Cardiac muscle cell (in vitro differentiated cells and primary cell): Measurements from ENCODE around the gene C6. TPM values are rescaled to one million over a fixed set of nuclear protein-coding genes. Genes with fewer than 3 reads are reported as not detected.
"Not testable (repeated sequence)": the region's sequence is repeated elsewhere in the genome, so short reads cannot be mapped to it uniquely, and the experiment has no call there.

Source experiments
- DNase-seq, 2 donors: peaks; one replicate each; pipeline versions ENCODE4 v3.0.0 to v3.0.0-alpha.2; 2010 to 2017; ENCODE audit warnings: low read depth in 1 of 2, low spot score in 1 of 2
- H3K27ac ChIP-seq: fragments of 200-600 bp; sonication (generic); 2 replicates; pipeline ENCODE4 v1.5.1; 2016
- H3K27me3 ChIP-seq: fragments of 200-600 bp; sonication (generic); 2 replicates; pipeline ENCODE4 v1.6.0; 2016; ENCODE audit warnings: control low read depth
- H3K36me3 ChIP-seq: fragments of 200-600 bp; sonication (generic); 2 replicates; pipeline ENCODE4 v1.5.1; 2016; ENCODE audit warnings: control low read depth
- H3K4me1 ChIP-seq: fragments of 200-600 bp; sonication (generic); 2 replicates; pipeline ENCODE4 v1.8.1; 2017; ENCODE audit warnings: low read depth, mild to moderate bottlenecking, mixed run types
- H3K4me3 ChIP-seq: fragments of 200-600 bp; sonication (generic); 2 replicates; pipeline ENCODE4 v1.5.1; 2016; ENCODE audit warnings: mild to moderate bottlenecking
- H3K9me3 ChIP-seq: fragments of 200-600 bp; sonication (generic); 2 replicates; pipeline ENCODE4 v1.5.1; 2017; ENCODE audit warnings: low read depth, mild to moderate bottlenecking, control low read depth
- CTCF ChIP-seq: IDR thresholded peaks from 2 replicates; pipeline ENCODE4 v1.5.1; 2012; ENCODE audit warnings: low read depth, mild to moderate bottlenecking, low read length
- polyA plus RNA-seq: library from polyadenylated mRNA; unstranded; fragments of >200 nt; fragmentation: Nextera tagmentation; extraction: Ambion mirVana; gene quantifications from 2 replicates; pipeline ENCODE4 v1.2.1, GENCODE V29; 2016
- total RNA-seq: library from RNA; depleted of rRNA; stranded (reverse); fragments of >200 nt; gene quantifications from 2 replicates; pipeline ENCODE4 v1.2.3, GENCODE V29; 2016

C6 gene
- total and polyA plus RNA-seq, 2 experiments from 2014 or later: 0.27 TPM

- no peaks in the 10 kb centered on the region for H3K27me3 ChIP-seq
- no peak for TF ChIP-seq CTCF
- H3K4me3 ChIP-seq: no peak overlapping the region
- no peak for DNase-seq
- no peaks in the 10 kb centered on the region for H3K36me3 ChIP-seq
- H3K9me3 ChIP-seq: no peaks in the 10 kb centered on the region
- no peaks in the 10 kb centered on the region for H3K4me1 ChIP-seq
- H3K27ac ChIP-seq: no peak overlapping the region
These were observed 19.5 kb upstream of the C6 start for GRCh38 chr5:41232797-41233196.

GRCh38 chr5:41230276-41230675 is 16.9 kb upstream of the C6 start:
- H3K4me3 ChIP-seq, H3K9me3 ChIP-seq, H3K27ac ChIP-seq, H3K27me3 ChIP-seq, H3K4me1 ChIP-seq, H3K36me3 ChIP-seq: not testable (repeated sequence)
- DNase-seq: peak in 1 of 2 donors; percentile 1

- DNase-seq: no peak
- H3K4me1 ChIP-seq: no peaks in the 10 kb centered on the region
- no peaks in the 10 kb centered on the region for H3K36me3 ChIP-seq
- H3K4me3 ChIP-seq: no peak overlapping the region
- H3K27me3 ChIP-seq: no peaks in the 10 kb centered on the region
- H3K27ac ChIP-seq: no peak overlapping the region
- no peaks in the 10 kb centered on the region for H3K9me3 ChIP-seq
- TF ChIP-seq CTCF: no peak
These were observed 10.6 kb upstream of the C6 start for GRCh38 chr5:41223962-41224361.

- Histone ChIP-seq H3K4me1 (no peaks in the 10 kb centered on the region), H3K27me3 (no peaks in the 10 kb centered on the region), H3K9me3 (no peaks in the 10 kb centered on the region), H3K36me3 (no peaks in the 10 kb centered on the region), H3K27ac (no peak overlapping the region), H3K4me3 (no peak overlapping the region)
- TF ChIP-seq CTCF: no peak
- DNase-seq: no peak
These were observed 6.4 kb upstream of the C6 start for GRCh38 chr5:41219658-41220269.

GRCh38 chr5:41218929-41219657 is 5.8 kb upstream of the C6 start:
- H3K4me3 ChIP-seq: no peak overlapping the region
- H3K9me3 ChIP-seq: no peaks in the 10 kb centered on the region
- TF ChIP-seq CTCF: no peak
- no peaks in the 10 kb centered on the region for H3K27me3 ChIP-seq
- H3K27ac ChIP-seq: no peak overlapping the region
- H3K36me3 ChIP-seq: no peaks in the 10 kb centered on the region
- H3K4me1 ChIP-seq: no peaks in the 10 kb centered on the region
- DNase-seq: no peak

GRCh38 chr5:41214182-41214581 is 850 bp upstream of the C6 start:
- Histone ChIP-seq H3K36me3 (no peaks in the 10 kb centered on the region), H3K4me3 (no peak overlapping the region), H3K27me3 (no peaks in the 10 kb centered on the region), H3K9me3 (no peaks in the 10 kb centered on the region), H3K4me1 (no peaks in the 10 kb centered on the region), H3K27ac (no peak overlapping the region)
- no peak for TF ChIP-seq CTCF
- no peak for DNase-seq
